ENCODE measurements around the gene STOML2.

STOML2 gene

DNA sequence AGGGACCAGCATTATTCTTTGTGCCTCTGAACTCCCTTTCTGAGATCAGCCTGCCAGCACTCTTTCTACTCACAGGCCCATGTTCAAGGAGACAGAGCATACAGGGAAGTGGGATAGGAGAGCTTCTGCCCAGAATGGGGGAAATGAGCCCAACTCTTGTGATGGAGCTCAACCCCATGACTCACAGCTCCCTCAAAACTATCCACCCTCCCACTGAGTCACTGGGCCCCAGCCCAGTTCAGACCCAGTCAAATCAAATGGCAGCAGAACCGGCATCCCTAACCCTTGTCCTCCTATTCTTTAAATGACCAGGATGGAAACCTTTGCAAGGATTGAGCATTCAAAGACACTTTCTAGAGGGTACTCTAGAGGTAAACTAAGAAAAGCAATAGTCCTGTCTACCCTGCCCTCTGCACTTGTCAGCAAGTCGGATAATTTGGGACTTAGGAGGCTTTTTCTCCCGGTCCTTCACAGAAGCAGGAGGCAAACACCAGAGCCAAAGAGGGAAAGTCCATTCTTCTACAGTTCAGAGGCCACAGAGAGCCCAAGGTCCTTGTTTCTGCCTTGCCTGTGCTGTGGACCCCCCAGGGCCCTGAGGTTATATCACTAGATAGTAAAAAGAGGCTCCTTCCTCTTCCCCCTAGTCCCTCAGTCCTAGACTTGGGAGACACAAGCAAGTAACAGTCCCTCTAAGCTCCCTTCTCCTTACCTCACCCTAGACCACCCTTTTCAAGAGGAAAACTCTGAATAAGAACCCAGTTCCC lies 9.5 kb upstream of the STOML2 start:
- no peak for DNase-seq (ENCODE audit: low spot score in 2 of 2)
- no peak for ATAC-seq (ENCODE audit: low read depth)
- Mint-ChIP-seq H3K27me3 (no peaks in the 10 kb centered on the region), H3K36me3 (no peaks in the 10 kb centered on the region), H3K27ac (peak overlapping the region; percentile 92), H3K9me3 (no peaks in the 10 kb centered on the region), H3K4me3 (peak overlapping the region; percentile 78), H3K4me1 (peaks cover 46% of the 10 kb centered on the region)

DNA sequence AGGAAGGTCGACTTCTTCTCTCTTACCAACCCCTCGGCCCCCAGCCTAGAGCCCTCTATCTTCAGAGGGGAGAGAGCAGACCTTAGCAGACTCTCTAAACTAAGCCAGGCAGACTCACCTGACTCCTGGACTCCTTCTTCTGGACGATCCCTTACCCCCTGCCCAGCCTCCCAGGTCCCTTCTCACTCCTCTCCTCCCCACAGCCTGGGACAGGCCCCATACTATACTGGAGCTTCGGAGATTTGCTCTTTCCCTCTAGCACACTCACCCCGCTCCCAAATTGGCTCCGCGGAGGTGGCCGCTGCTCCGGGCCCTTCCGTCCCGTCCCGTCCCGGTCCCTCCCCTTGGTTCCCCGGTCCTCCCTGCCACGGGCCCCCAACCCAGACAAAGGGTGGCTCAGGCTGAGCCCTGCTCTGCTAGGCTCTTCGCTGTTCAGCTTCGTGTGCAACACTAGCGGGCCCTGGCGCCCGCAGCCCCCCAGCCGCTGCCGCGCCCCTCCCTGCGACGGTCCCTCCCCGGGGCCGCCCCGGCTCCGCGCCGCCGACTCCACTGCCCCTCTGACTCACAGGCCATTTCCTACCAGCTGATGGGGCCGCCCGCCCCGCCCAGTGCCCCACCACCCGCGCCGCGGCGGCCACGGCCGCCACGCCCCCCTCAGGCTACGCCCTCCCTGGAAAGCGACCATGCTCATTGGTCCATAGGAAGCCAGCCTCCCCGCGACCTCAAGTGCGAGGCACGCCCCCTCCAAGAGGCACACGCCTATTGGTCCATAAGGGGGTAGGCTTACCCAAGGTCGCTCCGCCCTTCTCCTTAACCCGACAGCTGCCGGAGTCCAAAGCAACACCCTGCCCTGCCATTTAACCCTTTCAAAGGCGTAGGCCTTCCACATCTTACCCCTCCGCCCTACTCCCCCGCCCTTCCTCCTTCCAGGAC lies 8.3 kb upstream of the STOML2 start:
- Mint-ChIP-seq H3K27me3 (no peaks in the 10 kb centered on the region), H3K9me3 (no peaks in the 10 kb centered on the region)

DNA sequence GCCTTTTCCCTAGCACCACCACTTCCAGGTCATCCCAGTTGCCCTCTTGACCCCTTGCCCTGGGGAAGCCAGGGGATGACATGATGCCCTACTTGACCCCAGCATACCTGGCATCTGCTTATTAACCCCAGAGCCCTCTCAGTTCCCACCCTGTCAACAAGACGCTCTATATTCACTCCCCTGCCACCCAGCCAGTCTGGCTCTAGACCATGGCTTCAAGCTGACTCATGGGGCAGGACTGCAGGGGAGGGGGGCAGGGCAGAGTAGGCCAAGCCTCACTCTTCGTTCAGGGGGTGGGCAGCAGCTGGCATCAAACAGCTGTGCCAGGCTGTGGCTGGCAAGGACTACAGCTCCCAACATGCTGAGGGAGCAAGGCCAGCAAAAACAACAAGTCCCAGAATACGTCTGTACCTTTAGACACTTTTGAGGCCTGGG lies 7.4 kb upstream of the STOML2 start:
- Mint-ChIP-seq H3K4me3 (no peak overlapping the region), H3K36me3 (peaks cover 4% of the 10 kb centered on the region), H3K27me3 (no peaks in the 10 kb centered on the region), H3K9me3 (no peaks in the 10 kb centered on the region), H3K4me1 (peaks cover 33% of the 10 kb centered on the region), H3K27ac (peak overlapping the region; percentile 92)
- ATAC-seq (ENCODE audit: low read depth) (no peak), DNase-seq (ENCODE audit: low spot score in 2 of 2) (no peak)

More for the DNA sequence above, 8.3 kb upstream of the STOML2 start:
- peaks cover 41% of the 10 kb centered on the region for H3K4me1 Mint-ChIP-seq
- H3K4me3 Mint-ChIP-seq, result peak overlapping the region; percentile 78
- DNase-seq (ENCODE audit: low spot score in 2 of 2) (peak; percentile 76 to 91), ATAC-seq (ENCODE audit: low read depth) (peak; percentile 79)
- no peaks in the 10 kb centered on the region for H3K36me3 Mint-ChIP-seq
- peak overlapping the region; percentile 92 for H3K27ac Mint-ChIP-seq

DNA sequence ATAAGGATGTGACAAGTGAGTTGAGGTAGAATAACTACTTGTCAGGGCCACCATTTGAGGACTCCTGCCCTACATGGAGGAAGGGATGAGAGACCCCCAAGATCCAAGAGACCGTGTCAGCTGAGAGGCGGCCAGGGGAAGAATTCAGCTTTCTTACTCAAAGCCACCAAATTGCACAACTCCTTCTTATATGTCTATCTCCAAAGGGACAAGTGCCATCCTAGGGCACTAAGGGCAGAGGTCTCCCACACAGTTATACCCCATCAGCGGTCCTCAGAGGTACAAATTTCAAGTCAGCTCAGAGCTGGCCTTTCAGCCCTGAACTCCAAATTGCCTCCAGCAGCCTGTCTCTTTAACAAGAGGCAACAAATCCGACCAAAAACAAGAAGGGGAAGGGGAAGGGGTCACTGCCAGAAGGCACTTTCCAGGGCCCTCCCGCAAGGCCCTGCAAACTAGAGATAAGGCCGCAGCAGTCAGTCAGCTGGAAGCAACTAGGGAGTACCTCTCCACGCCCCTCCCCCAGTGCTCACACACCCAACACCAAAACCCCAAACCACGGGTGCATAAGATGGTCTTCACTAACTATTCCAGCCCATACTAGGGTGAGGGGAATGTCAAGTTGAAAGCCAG lies 6.1 kb upstream of the STOML2 start:
- no peak for ATAC-seq (ENCODE audit: low read depth)
- no peak for DNase-seq (ENCODE audit: low spot score in 2 of 2)
- Mint-ChIP-seq H3K36me3 (peaks cover 7% of the 10 kb centered on the region), H3K4me3 (no peak overlapping the region), H3K27ac (no peak overlapping the region), H3K27me3 (no peaks in the 10 kb centered on the region), H3K9me3 (no peaks in the 10 kb centered on the region), H3K4me1 (peaks cover 23% of the 10 kb centered on the region)

DNA sequence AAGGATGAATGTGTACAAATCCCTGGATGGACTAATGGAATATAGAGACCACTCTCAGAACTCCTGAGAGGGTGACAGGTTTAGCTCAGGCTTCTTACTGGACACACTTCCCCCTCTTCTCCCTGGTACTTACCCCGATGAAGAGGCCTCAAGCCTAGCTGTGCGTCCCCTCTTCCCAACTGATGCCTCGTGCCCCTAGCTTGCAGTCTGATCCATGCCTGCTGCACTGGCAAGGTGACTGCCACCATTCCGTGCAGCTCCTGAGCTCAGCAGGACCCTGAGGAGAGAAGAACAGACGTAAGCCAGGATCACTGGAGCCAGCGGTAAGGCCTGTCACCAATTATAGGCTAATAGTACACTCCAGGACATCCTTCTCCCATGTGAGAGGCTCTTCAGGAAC lies 5.5 kb upstream of the STOML2 start:
- DNase-seq (ENCODE audit: low spot score in 2 of 2) (no peak), ATAC-seq (ENCODE audit: low read depth) (no peak)
- Mint-ChIP-seq H3K27me3 (no peaks in the 10 kb centered on the region), H3K9me3 (no peaks in the 10 kb centered on the region), H3K27ac (no peak overlapping the region), H3K4me3 (no peak overlapping the region), H3K36me3 (peaks cover 7% of the 10 kb centered on the region), H3K4me1 (peaks cover 23% of the 10 kb centered on the region)

DNA sequence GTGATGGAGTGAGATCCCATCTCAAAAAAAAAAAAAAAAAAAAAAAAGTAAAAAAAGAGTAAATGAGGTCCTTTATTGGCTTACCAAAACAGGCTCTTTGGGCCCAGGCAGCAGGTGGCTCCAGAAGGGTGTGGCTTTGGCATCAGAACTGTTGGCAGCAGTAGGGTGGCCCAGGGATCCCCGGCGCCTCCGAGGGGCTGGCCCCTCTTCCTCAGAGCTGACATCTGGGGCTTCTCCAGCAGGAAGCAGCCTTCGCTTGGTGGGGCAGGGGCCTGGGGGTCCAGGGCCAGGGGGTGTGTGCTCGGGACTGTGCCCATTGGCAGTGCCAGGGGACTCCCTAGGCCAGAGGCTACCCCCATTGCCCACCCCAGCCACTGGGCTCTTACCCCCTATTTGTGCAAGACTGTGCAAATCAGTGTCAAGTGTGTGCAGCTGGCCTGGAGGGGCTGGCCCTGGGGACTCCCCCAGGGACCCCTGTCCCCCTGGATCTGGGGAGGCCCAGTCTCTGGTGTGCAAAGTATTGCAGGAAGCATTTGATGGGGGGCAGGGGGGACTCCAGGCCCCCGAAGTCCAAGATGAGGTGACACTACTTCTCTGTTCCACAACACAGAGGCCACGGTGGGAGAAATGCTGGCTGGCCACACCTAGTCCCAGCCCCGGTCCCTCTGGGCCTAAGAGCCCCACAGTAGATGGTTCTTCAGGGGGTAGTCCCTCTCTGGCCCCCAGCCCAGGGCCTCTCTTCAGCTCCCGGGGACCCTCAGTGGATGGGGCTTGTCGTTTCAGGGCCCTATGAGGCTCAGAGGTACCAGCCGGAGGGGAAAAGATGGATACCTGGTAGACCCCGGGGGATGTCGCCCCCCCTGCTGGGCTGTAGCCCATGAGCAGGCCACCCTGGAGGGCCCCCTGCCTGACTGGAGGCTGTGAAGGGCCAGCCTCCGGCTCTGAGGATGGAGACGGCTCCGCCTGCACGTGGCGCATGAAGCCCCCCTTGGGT lies 4.7 kb upstream of the STOML2 start:
- no peaks in the 10 kb centered on the region for H3K9me3 Mint-ChIP-seq
- H3K27me3 Mint-ChIP-seq, result no peaks in the 10 kb centered on the region
- DNase-seq (ENCODE audit: low spot score in 2 of 2) (no peak), ATAC-seq (ENCODE audit: low read depth) (no peak)
- peaks cover 29% of the 10 kb centered on the region for H3K4me1 Mint-ChIP-seq
- H3K36me3 Mint-ChIP-seq, result peaks cover 7% of the 10 kb centered on the region
- no peak overlapping the region for H3K27ac Mint-ChIP-seq
- no peak overlapping the region for H3K4me3 Mint-ChIP-seq

DNA sequence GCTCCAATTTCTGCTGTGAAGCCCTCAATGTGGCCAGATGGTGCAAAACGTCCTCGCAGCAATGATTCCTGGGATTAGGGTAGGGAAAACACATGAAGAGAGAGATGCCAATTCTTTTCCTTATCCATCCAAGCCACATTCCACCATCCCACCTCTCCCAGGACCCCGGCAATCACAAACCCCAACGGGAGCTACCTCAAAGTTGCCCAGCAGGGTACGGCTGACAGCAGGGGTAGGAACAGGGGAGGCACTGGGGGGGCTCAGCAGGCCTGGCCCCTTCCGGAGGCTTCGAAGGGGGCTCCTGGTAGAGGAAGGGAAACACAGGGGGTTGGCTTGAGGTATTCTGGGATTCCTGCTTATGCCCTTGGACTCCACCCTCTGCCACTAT lies 3.4 kb upstream of the STOML2 start:
- ATAC-seq (ENCODE audit: low read depth) (no peak), DNase-seq (ENCODE audit: low spot score in 2 of 2) (no peak)
- peaks cover 29% of the 10 kb centered on the region for H3K4me1 Mint-ChIP-seq
- no peaks in the 10 kb centered on the region for H3K27me3 Mint-ChIP-seq
- H3K4me3 Mint-ChIP-seq, result no peak overlapping the region
- H3K36me3 Mint-ChIP-seq, result peaks cover 7% of the 10 kb centered on the region
- H3K27ac Mint-ChIP-seq, result peak overlapping the region; percentile 50
- H3K9me3 Mint-ChIP-seq, result no peaks in the 10 kb centered on the region

DNA sequence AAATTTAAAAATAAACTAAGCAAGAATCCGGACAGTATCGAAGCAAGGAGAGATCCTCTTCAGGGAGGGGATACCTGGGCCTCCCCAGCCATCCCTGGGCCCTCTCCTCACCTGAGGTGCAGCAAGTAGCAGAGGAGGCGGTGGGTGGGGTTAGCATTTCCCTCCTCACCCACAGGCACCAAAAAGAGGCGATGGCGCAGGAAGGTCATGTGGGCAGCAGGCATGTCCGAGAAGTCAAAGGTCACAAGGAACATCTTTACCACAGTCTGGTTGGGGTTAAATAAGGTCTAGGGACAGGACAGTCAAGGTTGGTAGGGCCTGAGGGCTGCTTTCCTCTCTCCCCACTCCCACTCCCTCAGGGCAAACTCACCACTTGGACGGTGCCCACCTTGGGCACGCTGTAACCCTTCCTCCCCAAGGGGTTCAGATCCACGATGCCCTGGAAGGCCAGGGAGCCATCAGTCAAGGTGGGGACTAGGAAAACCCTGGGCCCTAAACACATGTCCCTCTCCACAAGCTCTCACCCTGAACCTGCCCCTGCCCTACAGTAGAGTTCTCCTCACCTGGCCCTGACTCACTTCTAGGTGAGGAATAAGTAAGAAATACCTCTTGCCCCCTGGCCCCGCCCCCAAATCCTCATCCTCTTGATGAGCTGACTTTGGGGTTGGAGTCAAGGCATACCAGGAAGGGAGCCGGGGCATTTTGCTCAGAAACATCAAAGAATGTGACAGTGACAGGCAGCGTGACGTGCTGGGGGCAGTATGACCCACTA lies 2.8 kb upstream of the STOML2 start:
- Mint-ChIP-seq H3K36me3 (peaks cover 7% of the 10 kb centered on the region), H3K27me3 (no peaks in the 10 kb centered on the region)

DNA sequence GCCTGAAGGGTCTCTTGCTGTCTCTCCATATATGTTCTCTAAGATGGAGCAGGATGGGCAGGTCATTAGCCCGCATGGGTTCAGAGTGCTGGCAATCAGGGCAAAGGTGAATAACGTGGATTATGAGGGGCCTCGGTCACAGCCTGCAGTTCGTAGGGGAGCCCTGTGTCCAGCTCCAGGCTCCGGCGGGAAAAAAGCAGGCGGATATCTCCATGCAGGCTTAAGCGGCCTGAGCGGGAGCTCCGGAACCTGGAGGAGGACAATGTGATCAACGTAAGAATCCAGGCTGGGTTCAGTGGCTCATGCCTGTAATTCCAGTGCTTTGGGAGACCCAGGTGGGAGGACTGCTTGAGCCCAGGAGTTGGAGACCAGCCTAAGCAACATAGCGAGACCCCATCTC lies 2.2 kb upstream of the STOML2 start:
- ATAC-seq (ENCODE audit: low read depth) (no peak), DNase-seq (ENCODE audit: low spot score in 2 of 2) (no peak)
- H3K9me3 Mint-ChIP-seq, result no peaks in the 10 kb centered on the region
- H3K27ac Mint-ChIP-seq, result no peak overlapping the region
- H3K4me3 Mint-ChIP-seq, result no peak overlapping the region
- peaks cover 26% of the 10 kb centered on the region for H3K4me1 Mint-ChIP-seq
- no peaks in the 10 kb centered on the region for H3K27me3 Mint-ChIP-seq
- H3K36me3 Mint-ChIP-seq, result peaks cover 12% of the 10 kb centered on the region

More for the DNA sequence above, 2.8 kb upstream of the STOML2 start:
- no peak for DNase-seq (ENCODE audit: low spot score in 2 of 2)
- H3K9me3 Mint-ChIP-seq, result no peaks in the 10 kb centered on the region
- H3K27ac Mint-ChIP-seq, result peak overlapping the region; percentile 50
- H3K4me3 Mint-ChIP-seq, result no peak overlapping the region
- no peak for ATAC-seq (ENCODE audit: low read depth)
- H3K4me1 Mint-ChIP-seq, result peaks cover 26% of the 10 kb centered on the region

DNA sequence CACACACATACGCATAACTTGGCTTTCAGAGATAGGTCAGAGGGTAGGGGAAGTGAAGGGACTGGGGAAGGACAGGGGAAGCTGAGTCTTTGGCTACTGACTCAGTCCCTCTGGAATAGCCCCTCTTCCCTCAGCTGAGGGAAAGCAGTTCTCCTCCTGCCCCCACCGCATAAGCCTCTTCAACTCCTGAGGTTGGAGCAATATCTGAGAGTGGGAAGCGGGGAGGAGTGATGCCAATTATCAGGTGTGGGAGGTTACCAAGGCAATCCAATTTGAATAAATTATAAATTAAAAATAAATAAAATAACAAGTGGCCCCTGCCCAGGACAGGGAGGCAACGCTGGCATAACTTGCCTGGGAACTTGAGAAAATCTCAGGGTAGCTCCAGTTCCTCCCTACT lies 1.7 kb upstream of the STOML2 start:
- ATAC-seq (ENCODE audit: low read depth), result no peak
- no peak for DNase-seq (ENCODE audit: low spot score in 2 of 2)
- peaks cover 15% of the 10 kb centered on the region for H3K36me3 Mint-ChIP-seq
- peak overlapping the region; percentile 98 for H3K27ac Mint-ChIP-seq
- H3K4me1 Mint-ChIP-seq, result peaks cover 23% of the 10 kb centered on the region
- no peaks in the 10 kb centered on the region for H3K27me3 Mint-ChIP-seq
- H3K4me3 Mint-ChIP-seq, result no peak overlapping the region
- H3K9me3 Mint-ChIP-seq, result no peaks in the 10 kb centered on the region

DNA sequence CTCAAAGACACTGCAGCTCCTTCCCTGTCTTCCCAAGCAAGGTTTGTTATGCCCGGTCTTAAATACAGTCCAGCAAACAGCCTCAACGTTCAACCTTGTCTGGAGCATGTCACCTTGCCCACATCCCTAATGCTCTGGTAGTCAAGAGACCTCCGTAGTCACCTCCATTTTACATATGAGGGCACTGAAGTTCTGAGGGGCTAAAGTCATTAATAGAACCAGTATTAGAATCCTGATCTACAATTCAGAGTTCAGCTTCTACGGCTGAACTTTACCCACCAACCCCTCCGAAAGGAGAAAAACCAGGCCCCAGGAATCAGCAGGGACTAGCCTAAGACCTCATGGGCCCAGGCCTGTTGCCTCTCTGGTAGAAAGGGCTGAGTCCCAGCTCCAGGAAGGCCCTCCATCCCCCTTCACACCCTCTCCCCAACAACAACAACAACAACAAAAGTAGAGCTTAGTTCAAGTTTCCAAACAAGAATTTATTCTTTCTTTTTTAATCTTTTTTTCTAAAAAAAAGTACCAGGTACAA lies 795 bp upstream of the STOML2 start:
- Mint-ChIP-seq H3K36me3 (peaks cover 15% of the 10 kb centered on the region), H3K27ac (peak overlapping the region; percentile 98), H3K4me1 (peaks cover 23% of the 10 kb centered on the region), H3K4me3 (peak overlapping the region; percentile 84), H3K27me3 (no peaks in the 10 kb centered on the region), H3K9me3 (no peaks in the 10 kb centered on the region)
- DNase-seq (ENCODE audit: low spot score in 2 of 2) (no peak), ATAC-seq (ENCODE audit: low read depth) (no peak)

DNA sequence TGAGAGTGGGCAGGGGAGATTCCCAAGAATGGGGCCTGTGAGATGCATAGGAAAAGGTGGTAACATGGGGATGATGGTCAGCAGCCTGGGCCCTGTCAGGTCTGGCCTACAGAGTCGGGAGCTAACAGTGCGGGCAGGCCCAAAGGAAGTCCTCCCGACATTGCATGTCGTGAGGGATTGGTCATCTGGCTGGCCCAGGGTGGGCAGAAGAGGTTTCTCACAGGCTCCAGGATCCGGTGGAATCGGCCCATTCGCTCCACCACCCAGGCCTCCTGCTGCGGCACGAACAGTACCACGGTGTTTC lies 514 bp downstream of the STOML2 start:
- Mint-ChIP-seq H3K36me3 (peaks cover 15% of the 10 kb centered on the region), H3K9me3 (no peaks in the 10 kb centered on the region), H3K27ac (peak overlapping the region; percentile 98), H3K4me3 (peak overlapping the region; percentile 84), H3K27me3 (no peaks in the 10 kb centered on the region), H3K4me1 (peaks cover 27% of the 10 kb centered on the region)
- ATAC-seq (ENCODE audit: low read depth) (no peak), DNase-seq (ENCODE audit: low spot score in 2 of 2) (no peak)

Data from memory B cell (primary cell).